WTC11 (cell line): ENCODE data around the gene OPN3. TPM values are rescaled to one million over a fixed set of nuclear protein-coding genes. Genes with fewer than 3 reads are reported as not detected.

Source experiments
- ATAC-seq: fragments of 200-7000 bp; cut with Tn5 transposase; 2 replicates; pipeline ENCODE4 v1.10.0; 2021; ENCODE audit warnings: mild to moderate bottlenecking, moderate library complexity
- CTCF ChIA-PET: fragments of 300-600 bp; sonication (Branson Sonifier 250); formaldehyde crosslinking; loops from one replicate; lab custom pipeline; 2021; ENCODE audit warnings: antibody characterized with exemption; lab: Charles Lee
- POLR2A ChIA-PET: fragments of 350-600 bp; sonication (Branson Sonifier 250); formaldehyde crosslinking; loops from one replicate; lab custom pipeline; 2021; ENCODE audit warnings: antibody characterized with exemption; lab: Charles Lee
- DNase-seq: peaks from one replicate; pipeline ENCODE4 v3.0.0; 2021; ENCODE audit warnings: low spot score
- H3K27ac Mint-ChIP-seq: 2 replicates; pipeline ENCODE4 v1.8.0; 2021; ENCODE audit warnings: mixed read lengths
- H3K27me3 Mint-ChIP-seq: 2 replicates; pipeline ENCODE4 v1.8.0; 2021; ENCODE audit warnings: low read depth, mild to moderate bottlenecking, moderate library complexity, mixed read lengths
- H3K36me3 Mint-ChIP-seq: 2 replicates; pipeline ENCODE4 v1.8.0; 2021; ENCODE audit warnings: mixed read lengths
- H3K4me1 Mint-ChIP-seq: 2 replicates; pipeline ENCODE4 v1.8.0; 2022; ENCODE audit warnings: mixed read lengths
- H3K4me3 Mint-ChIP-seq: 2 replicates; pipeline ENCODE4 v1.8.0; 2021; ENCODE audit warnings: mild to moderate bottlenecking, moderate library complexity, mixed read lengths
- H3K9me3 Mint-ChIP-seq: 2 replicates; pipeline ENCODE4 v1.8.0; 2021; ENCODE audit warnings: mixed read lengths
- ARID4B ChIP-seq: sonication (generic); formaldehyde crosslinking; IDR thresholded peaks from 2 replicates; pipeline ENCODE4 v1.8.0; 2023; ENCODE audit warnings: missing genetic modification reagents, mild to moderate bottlenecking, borderline replicate concordance
- E2F5 ChIP-seq: sonication (generic); formaldehyde crosslinking; IDR thresholded peaks from 2 replicates; pipeline ENCODE4 v1.8.1; 2022; ENCODE audit warnings: mild to moderate bottlenecking, moderate library complexity, missing genetic modification reagents
- FOXK1 ChIP-seq: sonication (generic); formaldehyde crosslinking; IDR thresholded peaks from 2 replicates; pipeline ENCODE4 v1.8.0; 2022; ENCODE audit warnings: mild to moderate bottlenecking, moderate library complexity, missing genetic modification reagents
- GRHL2 ChIP-seq: fragments of 250-450 bp; sonication (Bioruptor Pico); IDR thresholded peaks from 2 replicates; pipeline ENCODE4 v1.8.0; 2022; ENCODE audit warnings: mild to moderate bottlenecking, moderate library complexity; ENCODE audit not compliant: insufficient replicate concordance, severe bottlenecking
- JUN ChIP-seq: sonication (generic); formaldehyde crosslinking; IDR thresholded peaks from 2 replicates; pipeline ENCODE4 v1.8.0; 2023; ENCODE audit warnings: mild to moderate bottlenecking, missing genetic modification reagents
- MLX ChIP-seq: sonication (generic); formaldehyde crosslinking; IDR thresholded peaks from 2 replicates; pipeline ENCODE4 v1.8.1; 2023; ENCODE audit warnings: mild to moderate bottlenecking, missing genetic modification reagents, moderate library complexity
- MYBL2 ChIP-seq: sonication (generic); formaldehyde crosslinking; IDR thresholded peaks from 2 replicates; pipeline ENCODE4 v1.8.1; 2023; ENCODE audit warnings: mild to moderate bottlenecking, moderate library complexity, missing genetic modification reagents
- OVOL2 ChIP-seq: fragments of 250-450 bp; sonication (Bioruptor Pico); IDR thresholded peaks from 2 replicates; pipeline ENCODE4 v1.9.0; 2021; ENCODE audit warnings: mild to moderate bottlenecking, borderline replicate concordance
- PRRX2 ChIP-seq: fragments of 250-450 bp; sonication (Bioruptor Pico); IDR thresholded peaks from 2 replicates; pipeline ENCODE4 v1.8.0; 2021; ENCODE audit warnings: mild to moderate bottlenecking
- RELA ChIP-seq: sonication (generic); formaldehyde crosslinking; IDR thresholded peaks from 2 replicates; pipeline ENCODE4 v1.8.1; 2022; ENCODE audit warnings: missing genetic modification reagents, mild to moderate bottlenecking, borderline replicate concordance
- RORB ChIP-seq: fragments of 250-450 bp; sonication (Bioruptor Pico); IDR thresholded peaks from 2 replicates; pipeline ENCODE4 v1.9.0; 2021; ENCODE audit warnings: mild to moderate bottlenecking
- USF2 ChIP-seq: sonication (generic); formaldehyde crosslinking; IDR thresholded peaks from 2 replicates; pipeline ENCODE4 v1.8.1; 2023; ENCODE audit warnings: mild to moderate bottlenecking, missing genetic modification reagents, moderate library complexity
- ZNF263 ChIP-seq: sonication (generic); formaldehyde crosslinking; IDR thresholded peaks from 2 replicates; pipeline ENCODE4 v1.8.1; 2022; ENCODE audit warnings: low read depth, mild to moderate bottlenecking, moderate library complexity, missing genetic modification reagents
- ZNF425 ChIP-seq: fragments of 250-450 bp; sonication (Bioruptor Pico); conservative IDR thresholded peaks from 2 replicates; pipeline ENCODE4 v1.9.0; 2021; ENCODE audit warnings: mild to moderate bottlenecking
- ZNF532 ChIP-seq: fragments of 250-450 bp; sonication (Bioruptor Pico); IDR thresholded peaks from 2 replicates; pipeline ENCODE4 v1.9.0; 2021; ENCODE audit warnings: mild to moderate bottlenecking, borderline replicate concordance
- ZSCAN18 ChIP-seq: fragments of 250-450 bp; sonication (Bioruptor Pico); IDR thresholded peaks from 2 replicates; pipeline ENCODE4 v2.1.2; 2022; ENCODE audit warnings: mild to moderate bottlenecking, moderate library complexity
- total RNA-seq: library from RNA; stranded (reverse); gene quantifications from 3 replicates; pipeline ENCODE4 v1.2.3, GENCODE V29; 2021

The OPN3 gene
- total RNA-seq, 1 experiment from 2014 or later, result 17.2 TPM

GRCh38 chr1:241636291-241636690 is 3.9 kb downstream of the OPN3 start:
- Mint-ChIP-seq H3K36me3 (peaks cover 43% of the 10 kb centered on the region), H3K27ac (no peak overlapping the region), H3K9me3 (peaks cover 7% of the 10 kb centered on the region), H3K4me1 (peaks cover 41% of the 10 kb centered on the region), H3K27me3 (peaks cover 8% of the 10 kb centered on the region), H3K4me3 (no peak overlapping the region)
- ChIA-PET POLR2A (no interaction called here), CTCF (no interaction called here)
- DNase-seq (no peak), ATAC-seq (no peak)
- TF ChIP-seq USF2 (CRISPR knock-in tag) (no peak), RORB (no peak), ZNF532 (CRISPR knock-in tag) (no peak), RELA (CRISPR knock-in tag) (no peak), ZSCAN18 (CRISPR knock-in tag) (no peak)

- ChIA-PET CTCF (no interaction called here), POLR2A (no interaction called here)
- Mint-ChIP-seq H3K4me3 (no peak overlapping the region), H3K9me3 (peaks cover 2% of the 10 kb centered on the region; the same call in 1 of the 2 replicates), H3K27me3 (peaks cover 1% of the 10 kb centered on the region; the same call in 1 of the 2 replicates), H3K36me3 (peaks cover 36% of the 10 kb centered on the region), H3K27ac (no peak overlapping the region), H3K4me1 (peaks cover 40% of the 10 kb centered on the region)
- DNase-seq, result no peak
- ATAC-seq, result no peak
- TF ChIP-seq E2F5 (CRISPR knock-in tag) (no peak), JUN (no peak), ARID4B (CRISPR knock-in tag) (no peak), OVOL2 (CRISPR knock-in tag) (no peak), GRHL2 (CRISPR knock-in tag) (no peak), MLX (CRISPR knock-in tag) (no peak), ZNF263 (CRISPR knock-in tag) (no peak), RELA (CRISPR knock-in tag) (no peak), FOXK1 (CRISPR knock-in tag) (no peak), PRRX2 (no peak), MYBL2 (CRISPR knock-in tag) (no peak), USF2 (CRISPR knock-in tag) (no peak), ZNF425 (CRISPR knock-in tag) (no peak)
These were observed 4.5 kb downstream of the OPN3 start for GRCh38 chr1:241635556-241636152.
